ENCODE results near the gene TMEM80. TPM values are rescaled to one million over a fixed set of nuclear protein-coding genes. Genes with fewer than 3 reads are reported as not detected.

Gene TMEM80
- total and polyA plus RNA-seq, 4 experiments from 2014 or later, result 27.0 to 47.3 (median 38.6) TPM

DNA sequence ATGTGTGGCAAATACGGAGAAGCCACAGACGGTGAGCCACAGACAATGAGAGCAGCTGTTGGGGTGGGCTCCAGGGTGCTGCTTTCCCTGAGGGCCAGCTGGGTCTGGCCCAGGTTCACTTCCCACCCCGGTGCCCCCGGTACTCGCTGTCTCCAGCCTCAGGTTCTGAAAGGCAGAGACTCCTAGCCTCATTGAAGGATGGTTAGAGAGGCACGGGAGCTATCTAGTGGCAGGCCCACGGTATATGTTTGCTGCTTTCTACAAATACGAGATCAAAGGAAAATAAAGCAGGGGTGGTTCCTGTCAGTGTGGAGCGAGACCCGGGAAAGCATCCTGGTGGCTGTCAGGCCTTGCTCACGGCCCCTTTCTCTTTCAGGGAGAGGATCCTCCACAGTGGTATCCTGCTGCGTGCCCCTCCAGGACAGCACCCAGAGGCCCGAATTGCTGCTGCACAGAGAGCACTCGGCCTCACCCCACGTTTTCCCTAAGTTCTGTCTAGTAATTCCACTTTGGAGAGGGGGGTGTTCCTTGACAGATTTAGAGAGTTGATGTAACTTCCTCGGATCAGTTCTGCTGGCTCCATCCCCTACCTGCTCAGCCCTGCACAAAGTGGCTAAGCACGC, 3.0 kb downstream of the TMEM80 start:
- peak in 1 of 5 donors; percentile 30 for DNase-seq
- Mint-ChIP-seq H3K27ac (peak overlapping the region in 5 of 7 donors; percentile 66 to 96 (median 85)), H3K36me3 (peaks cover 0 to 15% of the 10 kb centered on the region in 2 donors), H3K9me3 (no peaks in the 10 kb centered on the region), H3K4me1 (peaks cover 12 to 30% (median 22%) of the 10 kb centered on the region in 4 donors), H3K27me3 (no peaks in the 10 kb centered on the region), H3K4me3 (peak overlapping the region in 1 of 8 donors; percentile 25)
- H3K36me3 ChIP-seq (ENCODE audit: insufficient read depth, low read length), result no peaks in the 10 kb centered on the region
- peaks cover 34% of the 10 kb centered on the region for H3K4me1 ChIP-seq (ENCODE audit: insufficient read depth, low read length)
- no peaks in the 10 kb centered on the region for H3K9me3 ChIP-seq (ENCODE audit: control insufficient read depth in 1 of 2, low read length in 2 of 2)
- no peak overlapping the region for H3K27ac ChIP-seq (ENCODE audit: low read depth, low read length)
- intact Hi-C loops (cut with micrococcal nuclease), result loop anchor here (5.0 kb wide), 2 partner anchors 431 to 689 kb away; partner anchors contain the start of gene BRSK2
- H3K4me3 ChIP-seq (ENCODE audit: low read length in 2 of 2), result no peak overlapping the region
- ChIA-PET CTCF (ENCODE audit: partially characterized antibody) (interaction anchor here (1.8 to 5.4 kb wide), 3 partner anchors 24 to 143 kb away, joined by 4 to 50 read pairs (median 30); no protein-coding TSS in a partner anchor), POLR2A (ENCODE audit: partially characterized antibody) (interaction anchor here (1.1 to 6.6 kb wide), 2 partner anchors 25 to 163 kb away, joined by 3 to 109 read pairs; no protein-coding TSS in a partner anchor)
- no peaks in the 10 kb centered on the region for H3K27me3 ChIP-seq (ENCODE audit: insufficient read depth, low read length)

DNA sequence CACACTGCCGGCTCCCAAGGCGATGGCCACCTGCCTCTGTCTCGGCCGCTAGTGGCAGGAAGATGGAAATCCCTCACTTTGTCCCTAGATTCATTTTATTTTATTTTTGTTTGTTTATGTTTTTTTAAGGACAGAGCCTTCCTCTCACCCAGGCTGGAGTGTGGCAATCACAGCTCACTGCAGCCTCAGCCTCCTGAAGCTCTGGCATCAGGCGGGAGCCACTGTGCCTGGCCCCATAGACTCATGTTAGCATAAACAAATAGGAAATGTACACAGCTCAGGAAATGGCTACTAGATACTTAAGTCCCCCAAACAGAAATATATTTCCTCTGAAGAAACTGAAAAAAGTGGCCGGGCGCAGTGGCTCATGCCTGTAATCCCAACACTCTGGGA, 3.5 kb downstream of the TMEM80 start:
- peaks cover 0 to 15% of the 10 kb centered on the region in 2 donors for H3K36me3 Mint-ChIP-seq
- Histone ChIP-seq H3K27me3 (ENCODE audit: insufficient read depth, low read length) (no peaks in the 10 kb centered on the region), H3K9me3 (ENCODE audit: control insufficient read depth in 1 of 2, low read length in 2 of 2) (no peaks in the 10 kb centered on the region), H3K27ac (ENCODE audit: low read depth, low read length) (no peak overlapping the region), H3K36me3 (ENCODE audit: insufficient read depth, low read length) (no peaks in the 10 kb centered on the region), H3K4me1 (ENCODE audit: insufficient read depth, low read length) (peaks cover 29% of the 10 kb centered on the region), H3K4me3 (ENCODE audit: low read length in 2 of 2) (no peak overlapping the region)
- peak overlapping the region in 1 of 7 donors; percentile 22 for H3K27ac Mint-ChIP-seq
- H3K4me1 Mint-ChIP-seq, result peaks cover 11 to 27% (median 19%) of the 10 kb centered on the region in 4 donors
- no peak overlapping the region for H3K4me3 Mint-ChIP-seq
- ChIA-PET POLR2A (ENCODE audit: partially characterized antibody) (interaction anchor here (0.9 to 6.6 kb wide), 3 partner anchors 24 to 163 kb away, joined by 3 to 109 read pairs (median 3); no protein-coding TSS in a partner anchor), CTCF (ENCODE audit: partially characterized antibody) (interaction anchor here (1.8 to 5.4 kb wide), 2 partner anchors 23 to 144 kb away, joined by 4 to 50 read pairs; no protein-coding TSS in a partner anchor)
- H3K9me3 Mint-ChIP-seq, result no peaks in the 10 kb centered on the region
- H3K27me3 Mint-ChIP-seq, result no peaks in the 10 kb centered on the region
- intact Hi-C loops (cut with micrococcal nuclease), result loop anchor here (5.0 kb wide), 2 partner anchors 432 to 688 kb away; partner anchors contain the start of gene BRSK2
- DNase-seq, result peak in 1 of 5 donors; percentile 3

DNA sequence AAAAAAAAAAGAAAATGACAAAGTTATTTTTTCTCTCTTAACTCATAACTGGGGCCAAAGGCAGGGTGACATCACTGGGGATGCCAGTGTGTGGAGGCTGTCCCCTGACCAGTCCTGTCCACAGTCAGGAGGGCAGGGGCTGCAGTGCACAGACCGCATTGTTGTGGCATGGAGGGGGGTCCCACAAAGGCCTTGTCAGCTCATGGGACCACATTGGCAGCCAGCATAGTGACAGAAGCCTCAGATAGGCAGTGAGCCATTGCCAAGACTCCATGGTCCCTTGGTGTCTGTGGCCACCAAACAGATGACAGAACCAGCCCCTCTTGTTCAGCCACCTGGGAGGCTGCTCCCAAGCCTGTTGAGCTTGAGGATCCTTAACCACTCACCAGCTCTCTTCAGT, 4.1 kb downstream of the TMEM80 start:
- H3K27ac Mint-ChIP-seq, result peak overlapping the region in 2 of 7 donors; percentile 36 to 64
- no peak overlapping the region for H3K4me3 Mint-ChIP-seq
- no peak overlapping the region for H3K4me3 ChIP-seq (ENCODE audit: low read length in 2 of 2)
- ChIA-PET CTCF (ENCODE audit: partially characterized antibody) (interaction anchor here (1.8 kb wide), 1 partner anchor 144 kb away, joined by 4 read pairs; no protein-coding TSS in a partner anchor), POLR2A (ENCODE audit: partially characterized antibody) (interaction anchor here (0.9 to 1.1 kb wide), 3 partner anchors 22 to 164 kb away, joined by 3 read pairs; no protein-coding TSS in a partner anchor)
- peaks cover 0 to 15% of the 10 kb centered on the region in 2 donors for H3K36me3 Mint-ChIP-seq
- H3K9me3 ChIP-seq (ENCODE audit: control insufficient read depth in 1 of 2, low read length in 2 of 2), result no peaks in the 10 kb centered on the region
- peaks cover 27% of the 10 kb centered on the region for H3K4me1 ChIP-seq (ENCODE audit: insufficient read depth, low read length)
- intact Hi-C loops (cut with micrococcal nuclease), result loop anchor here (5.0 kb wide), 2 partner anchors 432 to 688 kb away; partner anchors contain the start of gene BRSK2
- no peaks in the 10 kb centered on the region for H3K9me3 Mint-ChIP-seq
- H3K27me3 ChIP-seq (ENCODE audit: insufficient read depth, low read length), result no peaks in the 10 kb centered on the region
- no peaks in the 10 kb centered on the region for H3K27me3 Mint-ChIP-seq
- no peak overlapping the region for H3K27ac ChIP-seq (ENCODE audit: low read depth, low read length)
- peak in 1 of 5 donors; percentile 20 for DNase-seq
- peaks cover 11 to 27% (median 17%) of the 10 kb centered on the region in 4 donors for H3K4me1 Mint-ChIP-seq
- H3K36me3 ChIP-seq (ENCODE audit: insufficient read depth, low read length), result no peaks in the 10 kb centered on the region

- H3K36me3 Mint-ChIP-seq, result peaks cover 0 to 13% of the 10 kb centered on the region in 2 donors
- H3K9me3 ChIP-seq (ENCODE audit: control insufficient read depth in 1 of 2, low read length in 2 of 2), result no peaks in the 10 kb centered on the region
- H3K4me1 ChIP-seq (ENCODE audit: insufficient read depth, low read length), result peaks cover 24% of the 10 kb centered on the region
- H3K4me3 Mint-ChIP-seq, result no peak overlapping the region
- peaks cover 0 to 2% of the 10 kb centered on the region in 2 donors for H3K27me3 Mint-ChIP-seq
- no peak overlapping the region for H3K4me3 ChIP-seq (ENCODE audit: low read length in 2 of 2)
- intact Hi-C loops (cut with micrococcal nuclease), result no loop called here
- CTCF ChIA-PET (ENCODE audit: partially characterized antibody), result no interaction called here
- POLR2A ChIA-PET (ENCODE audit: partially characterized antibody), result interaction anchor here (1.4 kb wide), 1 partner anchor 25 kb away, joined by 3 read pairs; no protein-coding TSS in a partner anchor
- no peak overlapping the region for H3K27ac ChIP-seq (ENCODE audit: low read depth, low read length)
- peak overlapping the region in 1 of 7 donors; percentile 48 for H3K27ac Mint-ChIP-seq
- peaks cover 7% of the 10 kb centered on the region for H3K27me3 ChIP-seq (ENCODE audit: insufficient read depth, low read length)
- peak in 1 of 5 donors; percentile 13 for DNase-seq
- no peaks in the 10 kb centered on the region for H3K36me3 ChIP-seq (ENCODE audit: insufficient read depth, low read length)
- no peaks in the 10 kb centered on the region for H3K9me3 Mint-ChIP-seq
- peaks cover 8 to 18% (median 13%) of the 10 kb centered on the region in 4 donors for H3K4me1 Mint-ChIP-seq
Measured at GRCh38 chr11:701741-702461, 6.3 kb downstream of the TMEM80 start.

GRCh38 chr11:702462-703461, 7.1 kb downstream of the TMEM80 start:
- ChIA-PET POLR2A (ENCODE audit: partially characterized antibody) (interaction anchor here (1.4 to 4.0 kb wide), 3 partner anchors 7 to 24 kb away, joined by 3 to 34 read pairs (median 7); partner anchors contain the start of genes DEAF1 and TMEM80), CTCF (ENCODE audit: partially characterized antibody) (no interaction called here)
- H3K9me3 ChIP-seq (ENCODE audit: control insufficient read depth in 1 of 2, low read length in 2 of 2), result no peaks in the 10 kb centered on the region
- H3K4me1 ChIP-seq (ENCODE audit: insufficient read depth, low read length), result peaks cover 15% of the 10 kb centered on the region
- H3K27ac Mint-ChIP-seq, result peak overlapping the region in 1 of 7 donors; percentile 41
- H3K27me3 ChIP-seq (ENCODE audit: insufficient read depth, low read length), result peaks cover 12% of the 10 kb centered on the region
- H3K27me3 Mint-ChIP-seq, result peaks cover 2 to 5% of the 10 kb centered on the region in 2 donors
- no peak overlapping the region for H3K4me3 Mint-ChIP-seq
- no peaks in the 10 kb centered on the region for H3K9me3 Mint-ChIP-seq
- peaks cover 2 to 11% (median 5%) of the 10 kb centered on the region in 4 donors for H3K4me1 Mint-ChIP-seq
- no peak overlapping the region for H3K27ac ChIP-seq (ENCODE audit: low read depth, low read length)
- peak in 1 of 5 donors; percentile 17 for DNase-seq
- H3K36me3 ChIP-seq (ENCODE audit: insufficient read depth, low read length), result no peaks in the 10 kb centered on the region
- H3K36me3 Mint-ChIP-seq, result peaks cover 0 to 13% of the 10 kb centered on the region in 2 donors
- intact Hi-C loops (cut with micrococcal nuclease), result no loop called here
- no peak overlapping the region for H3K4me3 ChIP-seq (ENCODE audit: low read length in 2 of 2)

DNA sequence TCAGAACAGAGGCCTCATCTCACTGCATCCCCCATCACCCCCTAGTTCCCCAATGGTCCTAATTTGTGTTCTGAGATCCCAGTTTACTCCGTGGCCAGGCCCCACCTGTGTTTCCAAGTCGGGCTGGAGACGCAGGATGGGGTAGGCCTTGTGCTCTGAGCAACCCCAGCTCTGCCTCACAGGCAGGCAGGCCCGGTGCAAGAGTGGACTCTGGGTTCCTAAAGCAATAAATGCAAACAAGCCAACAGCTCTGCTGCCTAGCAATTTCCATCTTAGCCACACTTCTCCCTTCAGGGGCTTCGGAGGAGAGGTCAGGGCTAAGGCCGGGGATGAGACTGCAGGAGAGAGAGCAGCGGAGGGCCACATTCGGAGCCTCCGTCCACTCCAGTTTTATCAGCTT, 7.9 kb downstream of the TMEM80 start:
- Histone ChIP-seq H3K4me1 (ENCODE audit: insufficient read depth, low read length) (peaks cover 12% of the 10 kb centered on the region), H3K27me3 (ENCODE audit: insufficient read depth, low read length) (peaks cover 12% of the 10 kb centered on the region), H3K27ac (ENCODE audit: low read depth, low read length) (no peak overlapping the region), H3K36me3 (ENCODE audit: insufficient read depth, low read length) (no peaks in the 10 kb centered on the region), H3K9me3 (ENCODE audit: control insufficient read depth in 1 of 2, low read length in 2 of 2) (no peaks in the 10 kb centered on the region), H3K4me3 (ENCODE audit: low read length in 2 of 2) (no peak overlapping the region)
- H3K4me1 Mint-ChIP-seq, result peaks cover 0 to 4% (median 2%) of the 10 kb centered on the region in 4 donors
- CTCF ChIA-PET (ENCODE audit: partially characterized antibody), result no interaction called here
- DNase-seq, result peak in 1 of 5 donors; percentile 1
- peaks cover 0 to 13% of the 10 kb centered on the region in 2 donors for H3K36me3 Mint-ChIP-seq
- H3K27me3 Mint-ChIP-seq, result peaks cover 2 to 6% of the 10 kb centered on the region in 2 donors
- POLR2A ChIA-PET (ENCODE audit: partially characterized antibody), result interaction anchor here (1.8 to 4.0 kb wide), 2 partner anchors 8 to 23 kb away, joined by 7 to 34 read pairs; partner anchors contain the start of genes DEAF1 and TMEM80
- no peak overlapping the region for H3K4me3 Mint-ChIP-seq
- H3K27ac Mint-ChIP-seq, result no peak overlapping the region
- intact Hi-C loops (cut with micrococcal nuclease), result no loop called here
- no peaks in the 10 kb centered on the region for H3K9me3 Mint-ChIP-seq
